RPMI7951 (cell line): ENCODE data around the gene DNAJB13. TPM values are rescaled to one million over a fixed set of nuclear protein-coding genes. Genes with fewer than 3 reads are reported as not detected.

ENCODE experiments used
- DNase-seq: peaks from one replicate; pipeline ENCODE4 v3.0.0-alpha.2; 2012; ENCODE audit warnings: low read depth
- total RNA-seq: library from RNA; depleted of rRNA; stranded (reverse); fragments of >200 nt; shearing (Covaris generic); gene quantifications from 2 replicates; pipeline ENCODE4 v1.2.3, GENCODE V29; 2014; rRNA removed

DNAJB13 gene
- total RNA-seq, 1 experiment from 2014 or later, result 0.12 TPM

DNA sequence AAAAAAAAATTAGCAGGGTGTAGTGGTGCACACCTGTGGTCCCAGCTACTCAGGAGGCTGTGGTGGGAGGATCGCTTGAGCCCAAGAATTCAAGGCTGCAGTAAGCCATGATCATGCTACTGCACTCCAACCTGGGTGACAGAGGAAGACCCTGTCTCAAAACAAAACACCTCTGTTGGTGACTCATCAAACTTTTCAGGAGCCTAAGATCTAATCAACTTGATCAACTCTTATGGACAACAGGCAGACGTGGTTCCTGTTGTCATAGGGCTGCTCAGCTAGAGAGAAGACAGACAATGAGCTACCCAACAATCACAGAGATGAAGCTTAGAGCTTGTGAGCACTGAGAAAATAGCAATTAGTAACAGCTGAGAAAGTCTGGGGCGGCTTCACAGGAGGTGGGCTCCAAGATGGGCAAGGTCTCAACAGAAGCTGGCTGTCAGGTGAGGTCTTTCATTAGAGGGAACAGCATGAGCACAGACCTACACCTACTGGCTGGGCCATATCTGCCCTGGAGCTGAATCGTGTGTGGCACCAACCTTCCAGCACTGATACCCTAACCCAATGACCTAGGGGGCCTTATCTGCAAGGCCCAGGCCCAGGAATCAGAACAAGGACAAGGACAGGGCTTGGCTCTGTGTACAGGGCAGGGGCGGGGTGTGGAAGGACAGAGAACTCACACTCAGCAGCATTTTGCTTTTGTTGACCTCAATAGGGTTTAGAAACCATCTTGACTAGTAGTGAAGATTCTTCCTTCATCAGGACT lies 65.3 kb downstream of the DNAJB13 start:
- no peak for DNase-seq

- DNase-seq, result no peak
Measured at GRCh38 chr11:74017631-74018030, 66.8 kb downstream of the DNAJB13 start.

- peak; percentile 69 for DNase-seq
Measured at GRCh38 chr11:74018331-74019005, 67.6 kb downstream of the DNAJB13 start.

GRCh38 chr11:74019104-74019738 lies 68.4 kb downstream of the DNAJB13 start:
- DNase-seq, result no peak

GRCh38 chr11:74019860-74020259 lies 69.0 kb downstream of the DNAJB13 start:
- no peak for DNase-seq

Other genes with a start within 250 kb of the DNAJB13 start
- 95.4 and 124 TPM in 2 replicates for gene RAB6A, start 190.0 kb upstream of the DNAJB13 start, total RNA-seq
- gene MRPL48, start 163.2 kb upstream of the DNAJB13 start, total RNA-seq, result 91.1 and 98.2 TPM in 2 replicates
- gene COA4, start 74.2 kb upstream of the DNAJB13 start, total RNA-seq, result 143 and 159 TPM in 2 replicates
- gene PAAF1, start 74.0 kb upstream of the DNAJB13 start, total RNA-seq, result 10.6 and 18.1 TPM in 2 replicates
- gene UCP2, start 31.8 kb downstream of the DNAJB13 start, total RNA-seq, result 11.8 and 16.1 TPM in 2 replicates
- gene UCP3, start 58.1 kb downstream of the DNAJB13 start, total RNA-seq, result 0.10 and 0.60 TPM in 2 replicates
- 11.8 and 16.1 TPM in 2 replicates for gene C2CD3, start 220.0 kb downstream of the DNAJB13 start, total RNA-seq
- 48.2 and 63.8 TPM in 2 replicates for gene PPME1, start 220.3 kb downstream of the DNAJB13 start, total RNA-seq